Gastroesophageal sphincter (tissue), 3 donors: ENCODE measurements around the gene OSBPL1A.

Experiments
- CTCF ChIP-seq, 4 experiments: fragments of 200-600 bp in 2 of 4; fragments of 450-650 bp in 2 of 4; sonication (generic) in 1 of 4; IDR thresholded peaks; one replicate each; pipeline ENCODE4 v1.5.1; 2017 to 2019; ENCODE audit warnings: antibody characterized with exemption in 4 of 4, mild to moderate bottlenecking in 2 of 4, moderate library complexity in 2 of 4
- POLR2A ChIP-seq, 2 donors: fragments of 450-650 bp; IDR thresholded peaks; one replicate each; pipeline ENCODE4 v1.6.1; 2017; ENCODE audit warnings: antibody characterized with exemption in 2 of 2, mild to moderate bottlenecking in 2 of 2, moderate library complexity in 1 of 2

DNA sequence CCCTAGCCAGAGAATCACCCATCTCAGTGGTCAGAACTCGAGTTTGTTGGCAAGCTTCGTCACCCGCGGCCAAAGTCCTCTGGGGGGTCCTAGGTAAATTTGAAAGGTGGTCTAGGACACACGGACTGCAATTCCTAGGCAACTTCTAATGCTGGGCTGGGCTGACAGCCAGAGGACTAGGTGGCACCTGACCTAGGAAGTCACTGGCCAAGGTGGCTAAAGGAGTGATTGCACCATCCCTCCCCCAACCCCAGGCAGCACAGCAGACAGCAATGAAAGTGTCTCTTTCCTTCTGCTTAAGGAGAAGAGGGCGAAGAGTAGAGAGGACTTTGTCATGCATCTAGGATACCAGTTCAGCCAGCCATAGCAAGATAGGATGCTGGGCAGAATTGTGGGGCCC lies 147.9 kb downstream of the OSBPL1A start:
- no peak for TF ChIP-seq POLR2A (IDR thresholded peaks at IDR 0.05)
- no peak for TF ChIP-seq CTCF (IDR thresholded peaks at IDR 0.05)
